LNCAP (cell line): ENCODE measurements around the gene TMEM263.

ENCODE experiments used
- TF ChIP-seq, protein P1 (sequence below): fragments of 450-650 bp; IDR thresholded peaks from 2 replicates; pipeline ENCODE4 v1.5.1; 2017; ENCODE audit warnings: mild to moderate bottlenecking

Gene TMEM263

DNA sequence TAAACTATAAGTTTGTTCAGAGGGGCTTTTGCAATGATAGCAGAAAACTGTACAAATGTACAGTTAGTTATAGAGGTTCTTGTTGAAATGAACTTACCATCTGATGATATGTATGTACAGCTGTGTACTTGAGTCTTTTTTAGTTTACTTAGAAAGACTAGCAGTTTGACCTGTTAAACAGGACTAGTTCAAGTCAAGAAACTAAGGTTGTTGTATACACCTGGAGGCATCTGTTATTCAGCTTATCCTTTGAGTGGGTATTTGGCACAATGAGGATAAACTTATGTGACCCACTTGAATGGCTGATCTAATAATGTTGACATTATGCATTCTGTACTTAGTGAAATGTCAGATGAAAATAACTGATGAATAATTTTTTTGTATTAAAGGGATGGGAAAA is 17.8 kb downstream of the TMEM263 start:
- TF ChIP-seq, protein P1, sequence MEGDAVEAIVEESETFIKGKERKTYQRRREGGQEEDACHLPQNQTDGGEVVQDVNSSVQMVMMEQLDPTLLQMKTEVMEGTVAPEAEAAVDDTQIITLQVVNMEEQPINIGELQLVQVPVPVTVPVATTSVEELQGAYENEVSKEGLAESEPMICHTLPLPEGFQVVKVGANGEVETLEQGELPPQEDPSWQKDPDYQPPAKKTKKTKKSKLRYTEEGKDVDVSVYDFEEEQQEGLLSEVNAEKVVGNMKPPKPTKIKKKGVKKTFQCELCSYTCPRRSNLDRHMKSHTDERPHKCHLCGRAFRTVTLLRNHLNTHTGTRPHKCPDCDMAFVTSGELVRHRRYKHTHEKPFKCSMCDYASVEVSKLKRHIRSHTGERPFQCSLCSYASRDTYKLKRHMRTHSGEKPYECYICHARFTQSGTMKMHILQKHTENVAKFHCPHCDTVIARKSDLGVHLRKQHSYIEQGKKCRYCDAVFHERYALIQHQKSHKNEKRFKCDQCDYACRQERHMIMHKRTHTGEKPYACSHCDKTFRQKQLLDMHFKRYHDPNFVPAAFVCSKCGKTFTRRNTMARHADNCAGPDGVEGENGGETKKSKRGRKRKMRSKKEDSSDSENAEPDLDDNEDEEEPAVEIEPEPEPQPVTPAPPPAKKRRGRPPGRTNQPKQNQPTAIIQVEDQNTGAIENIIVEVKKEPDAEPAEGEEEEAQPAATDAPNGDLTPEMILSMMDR: no peak

DNA sequence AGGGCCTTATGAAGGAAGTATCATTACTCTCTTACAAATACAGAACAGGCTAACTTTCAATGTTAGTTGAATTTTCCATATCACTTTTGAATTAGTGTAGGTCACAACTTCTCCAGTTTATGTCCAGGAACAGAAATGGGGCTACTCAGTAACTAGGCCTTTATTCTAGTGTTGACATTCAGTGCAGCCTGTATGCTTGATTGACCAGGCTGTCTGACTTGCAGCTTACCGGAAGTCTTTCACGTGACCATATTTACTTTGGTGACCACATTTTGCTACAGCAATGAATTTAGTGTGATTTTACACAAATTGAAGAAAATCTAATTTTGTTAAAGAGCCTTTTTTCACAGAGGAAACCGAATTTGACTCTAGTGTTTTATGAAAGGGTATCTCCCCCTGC is 18.8 kb downstream of the TMEM263 start:
- TF ChIP-seq, protein P1: no peak

- TF ChIP-seq, protein P1: no peak
Observed at GRCh38 chr12:106975098-106975497, 19.4 kb downstream of the TMEM263 start.

GRCh38 chr12:106975993-106976658 is 20.4 kb downstream of the TMEM263 start:
- TF ChIP-seq, protein P1: no peak

- TF ChIP-seq, protein P1: no peak
Observed at GRCh38 chr12:106976668-106977067, 21.0 kb downstream of the TMEM263 start.

- TF ChIP-seq, protein P1: no peak
Observed at GRCh38 chr12:106978035-106978800, 22.5 kb downstream of the TMEM263 start.

DNA sequence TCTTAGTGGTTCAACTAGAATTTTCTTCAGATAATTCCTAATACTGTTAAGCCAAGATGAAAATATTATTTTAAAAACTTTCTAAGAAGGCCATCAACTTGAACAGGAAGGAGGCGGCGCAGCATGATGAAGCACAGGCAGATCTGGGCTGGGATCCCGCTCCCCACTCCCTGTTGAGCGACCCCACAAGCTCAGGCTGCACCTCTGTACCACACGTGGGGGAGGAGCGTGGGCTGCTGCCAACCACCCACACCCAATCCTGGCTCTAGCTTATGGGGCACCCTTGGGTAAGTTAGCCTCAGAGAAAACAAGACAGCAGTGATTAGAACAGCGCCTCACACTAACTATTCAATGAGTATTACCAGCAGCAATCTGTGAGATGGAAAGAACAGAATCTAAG is 25.2 kb downstream of the TMEM263 start:
- TF ChIP-seq, protein P1: no peak
